Measurements from ENCODE around the gene NUP160. TPM values are rescaled to one million over a fixed set of nuclear protein-coding genes. Genes with fewer than 3 reads are reported as not detected.
"Not testable (repeated sequence)": the region's sequence is repeated elsewhere in the genome, so short reads cannot be mapped to it uniquely, and the experiment has no call there.

The NUP160 gene
- total and polyA plus RNA-seq, 2 of the 8 experiments (the other 6 are each of a cell fraction or from before 2014, with no cell fraction given): 44.6 to 100 TPM

DNA sequence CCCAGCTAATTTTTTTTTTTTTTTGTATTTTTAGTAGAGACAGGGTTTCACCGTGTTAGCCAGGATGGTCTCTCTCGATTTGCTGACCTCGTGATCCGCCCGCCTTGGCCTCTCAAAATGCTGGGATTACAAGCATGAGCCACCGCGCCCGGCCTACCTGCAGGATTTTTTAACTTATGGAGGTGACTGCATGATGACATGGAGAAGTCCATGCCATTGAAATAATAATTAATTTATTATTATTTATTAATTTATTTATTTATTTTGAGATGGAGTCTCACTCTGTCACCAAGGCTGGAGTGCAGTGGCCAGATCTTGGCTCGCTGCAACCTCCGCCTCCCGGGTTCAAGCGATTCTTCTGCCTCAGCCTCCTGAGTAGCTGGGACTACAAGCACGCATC is 34.3 kb upstream of the NUP160 start:
- FAIRE-seq; H3K9me3 ChIP-seq (ENCODE audit: insufficient read depth in 2 of 2, low read depth in 1 of 2, low read length in 1 of 2); H2BK12ac ChIP-seq (ENCODE audit: low read depth, low read length); H3K18ac ChIP-seq (ENCODE audit: extremely low read depth, low read length); H3K23me2 ChIP-seq (ENCODE audit: low read depth, low read length); H3K79me2 ChIP-seq (ENCODE audit: control insufficient read depth in 1 of 2, insufficient read depth in 2 of 2, low read length in 2 of 2); H4K91ac ChIP-seq (replicated peaks; ENCODE audit: insufficient read length, low read length); H3K9ac ChIP-seq (replicated peaks in 1 of 4; ENCODE audit: extremely low read depth in 1 of 4, low read depth in 3 of 4, low read length in 3 of 4); POLR2A ChIA-PET (ENCODE audit: partially characterized antibody); H2AFZ ChIP-seq (ENCODE audit: low read length); H3K4me3 ChIP-seq (ENCODE audit: extremely low read depth in 1 of 4, insufficient read depth in 2 of 4, low read depth in 3 of 4, low read length in 4 of 4); DNase-seq (ENCODE audit: low read depth in 1 of 2, low spot score in 2 of 2); H2BK20ac ChIP-seq (ENCODE audit: low read length); H3K79me1 ChIP-seq (ENCODE audit: low read depth, low read length); H4K5ac ChIP-seq (ENCODE audit: insufficient read length, low read depth, low read length); H3K27ac ChIP-seq (ENCODE audit: low read depth, low read length); H3K4me1 ChIP-seq (replicated peaks in 1 of 4; ENCODE audit: control insufficient read depth in 3 of 4, insufficient read depth in 4 of 4, low read length in 3 of 4); H2BK5ac ChIP-seq (ENCODE audit: low read depth, low read length); H3K56ac ChIP-seq (replicated peaks; ENCODE audit: insufficient read length, low read depth, low read length); H2AK5ac ChIP-seq (ENCODE audit: low read depth, low read length); H3K4ac ChIP-seq (replicated peaks; ENCODE audit: insufficient read length, low read depth, low read length); H2BK120ac ChIP-seq (replicated peaks; ENCODE audit: low read depth, low read length); H2BK15ac ChIP-seq (ENCODE audit: low read length); H4K20me1 ChIP-seq (replicated peaks in 1 of 2; ENCODE audit: control insufficient read depth in 1 of 2, insufficient read depth in 2 of 2, low read length in 2 of 2); H3K23ac ChIP-seq (ENCODE audit: insufficient read length); H3K36me3 ChIP-seq (ENCODE audit: control insufficient read depth in 2 of 4, insufficient read depth in 4 of 4, low read length in 3 of 4); H3K14ac ChIP-seq (ENCODE audit: insufficient read length); H4K8ac ChIP-seq (ENCODE audit: extremely low read depth, insufficient read depth, low read length); H3K4me2 ChIP-seq (ENCODE audit: insufficient read depth in 1 of 2, low read depth in 2 of 2, low read length in 2 of 2); H3K27me3 ChIP-seq (replicated peaks in 1 of 4; ENCODE audit: control insufficient read depth in 3 of 4, extremely low read depth in 1 of 4, insufficient read depth in 3 of 4, low read length in 3 of 4); CTCF ChIA-PET (ENCODE audit: partially characterized antibody): not testable (repeated sequence)
- WGBS, 2 experiments (ENCODE audit: extremely low coverage in 1 of 2, insufficient coverage in 1 of 2, insufficient read length in 1 of 2, insufficient replicate concordance in 2 of 2, low coverage in 1 of 2, low lambda C conversion rate in 2 of 2, missing lambda C conversion rate in 1 of 2): 96% methylated on average over 13 of the region's 13 CpGs; no CpG with 5 or more reads in 1 of the 2 experiments
